NOMO-1 treated with DMSO at 0.1 percent for 48 hours (cell line): ENCODE results near the gene ST7L.

Experiments
- DNase-seq: peaks from one replicate; lab custom pipeline; 2025; ENCODE audit not compliant: unreplicated experiment; lab: John Stamatoyannopoulos, UW

Gene ST7L

DNA sequence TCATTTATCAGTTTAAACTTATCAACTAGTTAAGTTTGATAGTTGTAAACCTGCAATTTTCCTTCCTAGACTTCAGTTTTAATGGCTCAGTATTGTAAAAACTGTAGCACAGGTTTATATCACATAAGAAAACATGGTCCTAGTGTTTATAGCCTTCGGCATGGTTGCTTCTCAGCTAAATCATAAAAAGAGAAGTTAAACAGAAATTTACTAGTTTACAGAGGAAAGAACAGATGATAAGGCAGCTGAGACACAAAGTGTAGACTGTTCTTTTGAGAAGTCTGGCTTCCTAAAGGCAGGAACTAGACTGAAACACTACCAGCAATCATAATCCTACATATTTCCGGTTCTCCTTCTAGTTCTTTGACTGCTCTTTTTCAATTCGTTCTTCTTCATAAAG, 70.4 kb downstream of the ST7L start:
- DNase-seq: no peak

GRCh38 chr1:112546076-112546475, 72.9 kb downstream of the ST7L start:
- DNase-seq: no peak

GRCh38 chr1:112544751-112545150, 74.2 kb downstream of the ST7L start:
- no peak for DNase-seq

GRCh38 chr1:112544011-112544688, 74.8 kb downstream of the ST7L start:
- DNase-seq: no peak

- DNase-seq: no peak
Measured at GRCh38 chr1:112542206-112542973, 76.6 kb downstream of the ST7L start.

DNA sequence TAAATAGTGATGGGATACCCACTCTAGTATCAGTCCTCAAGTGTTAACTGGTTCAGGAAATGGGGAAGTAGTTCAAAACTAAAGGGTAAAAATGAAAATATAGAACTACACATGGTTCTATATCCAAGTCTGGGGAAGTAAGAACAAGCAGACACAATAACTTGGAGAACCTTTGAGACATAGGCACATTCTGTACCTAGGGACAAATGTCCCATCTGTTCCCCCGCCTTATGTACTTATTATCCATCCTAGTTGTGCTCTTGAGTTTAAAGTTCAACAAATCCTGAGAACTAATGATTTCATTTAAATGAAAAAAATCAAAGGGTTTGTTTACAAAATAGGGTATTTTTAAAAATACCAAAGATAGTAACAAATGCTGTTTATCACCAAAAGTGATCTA, 77.6 kb downstream of the ST7L start:
- no peak for DNase-seq

GRCh38 chr1:112540226-112540794, 78.6 kb downstream of the ST7L start:
- DNase-seq: no peak

- no peak for DNase-seq
Measured at GRCh38 chr1:112538883-112539282, 80.1 kb downstream of the ST7L start.

DNA sequence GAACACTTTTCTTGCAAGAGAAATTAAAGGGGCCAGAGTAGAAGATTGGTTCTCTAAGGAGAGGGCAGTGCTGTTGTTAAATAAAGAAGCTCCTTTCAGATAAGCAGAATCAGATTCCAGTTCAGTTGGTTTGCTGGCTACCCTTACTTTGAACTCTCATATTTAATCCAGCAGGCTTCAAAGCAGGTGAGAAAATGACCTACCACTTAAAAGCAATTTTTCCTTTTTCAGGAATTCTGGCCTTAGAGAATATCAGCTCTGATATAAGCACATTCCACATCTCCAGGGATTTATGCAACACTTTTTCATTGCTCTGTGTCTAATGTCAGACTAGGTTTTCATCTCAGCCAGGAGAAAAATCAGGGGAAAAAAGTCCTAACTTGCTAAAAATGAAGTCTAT, 81.5 kb downstream of the ST7L start:
- DNase-seq: no peak

- no peak for DNase-seq
Measured at GRCh38 chr1:112536561-112536960, 82.4 kb downstream of the ST7L start.

DNA sequence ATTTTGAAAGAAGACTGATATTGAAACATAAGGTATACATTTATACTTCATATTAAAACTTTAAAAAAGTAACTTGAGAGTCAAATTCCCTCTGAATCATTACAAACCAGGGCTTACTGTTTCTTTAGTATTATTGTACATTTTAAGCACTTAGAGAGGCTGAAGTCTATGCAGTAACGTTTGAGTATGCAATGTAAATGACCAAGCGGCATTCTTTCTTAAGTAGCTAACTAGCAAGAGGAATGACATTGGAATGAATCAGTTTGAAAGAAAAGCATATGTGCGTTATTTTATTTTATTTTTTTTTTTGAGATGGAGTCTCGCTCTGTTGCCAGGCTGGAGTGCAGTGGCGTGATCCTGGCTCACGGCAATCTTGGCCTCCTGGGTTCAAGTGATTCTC, 85.9 kb downstream of the ST7L start:
- no peak for DNase-seq

- no peak for DNase-seq
Measured at GRCh38 chr1:112532064-112532463, 86.9 kb downstream of the ST7L start.

DNA sequence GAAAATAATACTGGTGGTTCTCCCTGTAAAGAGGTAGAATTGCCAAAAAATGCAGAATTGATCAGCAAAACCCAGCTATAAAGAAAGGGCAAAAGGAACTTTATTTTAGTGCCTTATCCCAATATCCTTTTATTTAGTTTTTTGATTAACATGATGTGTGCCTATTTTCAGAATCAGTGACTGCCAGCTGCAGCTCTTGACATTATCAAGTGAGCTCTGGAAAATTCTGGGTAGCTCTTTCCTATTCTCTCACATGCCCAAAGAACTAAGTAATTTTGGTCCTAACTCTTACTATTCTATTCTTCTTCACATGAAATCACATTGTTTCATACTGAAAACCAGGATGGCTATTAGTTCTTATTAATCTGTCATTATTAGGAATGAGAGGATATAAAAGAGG, 88.1 kb downstream of the ST7L start:
- DNase-seq: no peak

DNA sequence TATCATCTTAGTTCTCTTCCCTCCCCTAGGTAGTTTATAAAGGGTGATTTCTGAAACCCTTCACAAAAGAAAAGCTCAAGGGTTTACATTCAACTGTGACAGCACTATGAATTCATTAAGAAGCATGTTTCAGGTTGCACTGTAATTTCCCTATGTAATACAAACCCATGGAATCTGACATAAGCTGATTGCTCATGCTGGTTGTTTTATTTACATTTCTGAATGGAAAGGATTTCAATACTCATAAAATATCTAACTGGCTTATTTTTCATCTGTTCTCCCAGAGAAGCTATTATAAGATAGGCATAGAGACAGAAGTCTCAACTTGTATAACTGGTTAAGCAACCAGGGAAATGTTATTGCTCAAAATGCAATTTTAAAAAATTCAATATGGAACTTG, 89.6 kb downstream of the ST7L start:
- DNase-seq: no peak

- no peak for DNase-seq
Measured at GRCh38 chr1:112528076-112528475, 90.9 kb downstream of the ST7L start.

DNA sequence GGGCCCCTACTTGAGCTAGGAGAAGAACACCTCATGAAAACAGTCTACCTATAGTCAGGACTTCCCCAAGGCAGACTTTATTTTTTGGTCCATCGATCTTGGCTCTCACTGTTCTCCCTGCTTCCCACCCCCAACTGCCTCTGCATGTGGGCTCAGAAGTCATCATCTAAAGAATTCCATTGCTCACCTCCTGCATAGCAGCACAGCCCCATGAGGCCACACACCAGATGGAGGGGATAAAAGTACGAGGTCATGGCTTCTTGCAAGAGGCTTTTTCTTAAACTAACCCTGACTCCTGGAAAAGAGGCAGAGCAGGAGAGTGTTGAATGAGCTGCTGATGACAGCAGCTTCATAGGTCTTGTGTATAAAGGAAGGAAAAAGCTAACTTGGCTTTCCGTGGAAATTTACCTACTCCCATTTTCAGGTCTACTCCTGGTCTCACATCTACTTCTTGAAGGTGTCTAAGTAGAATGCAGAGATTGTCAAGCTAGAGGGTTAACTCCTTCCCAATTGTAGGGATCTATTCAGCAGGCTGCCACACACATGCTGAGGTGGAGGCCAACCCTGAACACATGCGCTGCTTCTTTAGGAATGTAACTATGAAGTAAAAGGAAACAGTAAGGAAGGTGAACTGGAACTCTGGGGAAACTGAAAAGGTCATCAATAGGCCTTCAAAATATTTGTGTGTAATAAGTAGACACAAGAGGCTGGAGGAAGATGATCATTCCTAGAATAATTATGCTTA, 91.5 kb downstream of the ST7L start:
- no peak for DNase-seq

DNA sequence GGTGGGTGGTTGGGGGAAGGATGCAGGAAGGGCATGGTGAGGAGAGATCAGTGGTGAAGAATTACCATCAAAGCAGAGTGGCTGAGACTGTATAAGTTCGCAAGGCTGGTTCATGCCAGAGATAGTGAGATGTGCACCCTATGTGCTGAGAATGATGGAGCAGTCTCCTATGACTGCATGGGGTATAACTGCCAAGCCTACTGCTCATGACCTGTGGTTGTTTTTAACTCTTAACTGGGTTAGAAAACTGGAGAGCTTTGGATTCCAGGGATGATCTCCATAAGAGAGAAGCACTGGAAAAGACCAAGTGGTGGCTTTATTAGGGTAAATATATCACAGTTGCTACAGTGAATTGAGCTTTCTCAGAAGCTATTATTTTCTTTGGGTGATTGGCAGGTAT, 94.0 kb downstream of the ST7L start:
- no peak for DNase-seq

DNA sequence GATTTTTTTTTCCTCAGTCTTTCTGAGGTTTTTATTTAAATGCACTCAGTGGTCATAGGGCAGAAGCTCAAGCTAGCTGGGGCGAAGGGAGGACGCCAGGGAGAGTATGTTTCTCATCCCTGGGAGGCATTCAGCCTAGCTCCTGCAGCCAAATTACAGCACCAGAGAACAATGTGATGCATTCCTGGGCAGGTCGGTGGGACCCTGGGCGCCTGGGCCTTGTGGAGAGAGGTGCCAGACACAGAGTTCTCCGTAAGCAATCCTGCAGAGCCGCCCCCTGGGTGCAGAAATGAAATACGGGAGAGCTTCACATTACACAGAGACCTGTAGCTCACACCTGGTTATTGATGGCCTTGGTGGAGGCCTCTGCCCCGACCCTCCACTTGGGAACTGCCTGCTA, 94.7 kb downstream of the ST7L start:
- DNase-seq: no peak

DNA sequence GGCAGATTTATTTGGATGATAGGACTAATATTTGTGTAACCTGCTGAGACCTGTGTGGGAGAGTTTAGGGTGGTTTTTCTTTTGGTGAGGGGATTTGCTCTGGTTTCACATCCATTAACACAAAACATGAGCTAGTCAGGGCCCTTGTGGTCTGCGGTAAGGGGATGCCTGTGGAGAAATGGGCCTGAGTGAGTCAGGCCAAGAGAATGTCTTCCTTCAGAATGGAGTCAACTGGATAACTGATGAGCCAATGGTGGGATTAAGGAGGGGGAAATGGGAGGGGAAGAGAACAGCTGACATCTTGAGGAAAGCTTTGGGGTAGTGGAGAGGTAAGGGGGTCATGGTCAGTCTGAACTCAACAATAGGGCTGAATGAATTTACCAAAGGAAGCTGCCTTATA, 96.3 kb downstream of the ST7L start:
- no peak for DNase-seq

DNA sequence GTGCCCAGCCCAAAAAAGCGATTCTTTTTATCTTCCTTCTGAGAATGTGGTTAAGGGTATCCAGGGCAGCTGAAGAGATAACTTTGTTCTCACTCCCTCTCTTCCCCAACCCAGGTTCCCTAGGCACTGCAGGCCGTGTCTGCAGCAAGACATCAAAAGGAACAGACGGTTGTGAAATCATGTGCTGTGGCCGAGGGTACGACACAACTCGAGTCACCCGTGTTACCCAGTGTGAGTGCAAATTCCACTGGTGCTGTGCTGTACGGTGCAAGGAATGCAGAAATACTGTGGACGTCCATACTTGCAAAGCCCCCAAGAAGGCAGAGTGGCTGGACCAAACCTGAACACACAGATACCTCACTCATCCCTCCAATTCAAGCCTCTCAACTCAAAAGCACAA, 98.8 kb downstream of the ST7L start:
- DNase-seq: no peak

- no peak for DNase-seq
Measured at GRCh38 chr1:112518186-112518585, 100.8 kb downstream of the ST7L start.

GRCh38 chr1:112517646-112518045, 101.3 kb downstream of the ST7L start:
- DNase-seq: no peak
